ENCODE data around the gene SCUBE1. TPM values are rescaled to one million over a fixed set of nuclear protein-coding genes. Genes with fewer than 3 reads are reported as not detected.

The SCUBE1 gene
- total and polyA plus RNA-seq, 2 experiments from 2014 or later = 0.81 to 3.2 TPM

GRCh38 chr22:43217285-43218030 lies 125.7 kb downstream of the SCUBE1 start:
- Mint-ChIP-seq H3K36me3 (ENCODE audit: low read depth) (no peaks in the 10 kb centered on the region; the same call in 1 of the 3 replicates), H3K27me3 (ENCODE audit: insufficient read depth, low read depth, poor library complexity) (peaks cover 20% of the 10 kb centered on the region), H3K4me1 (peaks cover 35% of the 10 kb centered on the region), H3K27ac (no peak overlapping the region; the same call in 1 of the 2 replicates), H3K4me3 (no peak overlapping the region), H3K9me3 (no peaks in the 10 kb centered on the region; the same call in 2 of the 3 replicates)
- H3K9me2 ChIP-seq (ENCODE audit: insufficient read depth) = no peaks in the 10 kb centered on the region
- H4K20me1 ChIP-seq (replicated peaks; ENCODE audit: insufficient read depth) = no peaks in the 10 kb centered on the region
- H3K4me2 ChIP-seq = no peak overlapping the region
- H3F3A ChIP-seq (replicated peaks; ENCODE audit: low read depth) = 0 out of 2 replicates have a peak, but pooled peaks cover 4% of the 10 kb centered on the region
- DNase-seq (ENCODE audit: low spot score) (peak; percentile 69), ATAC-seq (peak; percentile 61)
- H3K79me2 ChIP-seq (replicated peaks; ENCODE audit: insufficient read depth) = no peaks in the 10 kb centered on the region
- H3K4me3 ChIP-seq = no peak overlapping the region
- H3K27ac ChIP-seq (ENCODE audit: low read depth) = no peak overlapping the region
- H3K27me3 ChIP-seq (ENCODE audit: insufficient read depth) = no peaks in the 10 kb centered on the region
- H3K36me3 ChIP-seq (ENCODE audit: insufficient read depth) = no peaks in the 10 kb centered on the region
- H3K4me1 ChIP-seq (ENCODE audit: insufficient read depth) = peaks cover 4% of the 10 kb centered on the region; the same call in 1 of the 2 replicates
- H2AFZ ChIP-seq = no peak overlapping the region; the same call in none of the 2 replicates
- TF ChIP-seq ZNF331 (CRISPR knock-in tag; IDR thresholded peaks at IDR 0.05; ENCODE audit: low read depth) = no peak
- TF ChIP-seq EZH2 (IDR thresholded peaks at IDR 0.05; ENCODE audit: low read depth, unreplicated experiment) = no peak
- no peak for TF ChIP-seq ETS1 (IDR thresholded peaks at IDR 0.05)
- no peak for TF ChIP-seq CREB1 (CRISPR knock-in tag; IDR thresholded peaks at IDR 0.05; ENCODE audit: low read depth)
- TF ChIP-seq CTCF (conservative IDR thresholded peaks at IDR 0.05; ENCODE audit: low read depth in 2 of 2) = no peak

GRCh38 chr22:43216738-43217137 lies 126.4 kb downstream of the SCUBE1 start:
- no peak overlapping the region for H3K27ac ChIP-seq (ENCODE audit: low read depth)
- H3K9me2 ChIP-seq (ENCODE audit: insufficient read depth) = no peaks in the 10 kb centered on the region
- no peak overlapping the region for H3K27ac Mint-ChIP-seq
- no peak overlapping the region for H3K4me2 ChIP-seq
- peaks cover 20% of the 10 kb centered on the region for H3K27me3 Mint-ChIP-seq (ENCODE audit: insufficient read depth, low read depth, poor library complexity)
- no peak overlapping the region for H3K4me3 Mint-ChIP-seq
- H3K4me1 Mint-ChIP-seq = peaks cover 35% of the 10 kb centered on the region
- peaks cover 4% of the 10 kb centered on the region; the same call in 1 of the 2 replicates for H3K4me1 ChIP-seq (ENCODE audit: insufficient read depth)
- H4K20me1 ChIP-seq (replicated peaks; ENCODE audit: insufficient read depth) = no peaks in the 10 kb centered on the region
- no peak overlapping the region for H2AFZ ChIP-seq
- H3K79me2 ChIP-seq (replicated peaks; ENCODE audit: insufficient read depth) = no peaks in the 10 kb centered on the region
- H3F3A ChIP-seq (replicated peaks; ENCODE audit: low read depth) = 0 out of 2 replicates have a peak, but pooled peaks cover 4% of the 10 kb centered on the region
- no peaks in the 10 kb centered on the region; the same call in 1 of the 3 replicates for H3K36me3 Mint-ChIP-seq (ENCODE audit: low read depth)
- no peaks in the 10 kb centered on the region for H3K36me3 ChIP-seq (ENCODE audit: insufficient read depth)
- no peak overlapping the region for H3K4me3 ChIP-seq
- H3K27me3 ChIP-seq (ENCODE audit: insufficient read depth) = no peaks in the 10 kb centered on the region
- DNase-seq (ENCODE audit: low spot score) (no peak), ATAC-seq (no peak)
- H3K9me3 Mint-ChIP-seq = no peaks in the 10 kb centered on the region; the same call in 2 of the 3 replicates
- TF ChIP-seq EZH2 (IDR thresholded peaks at IDR 0.05; ENCODE audit: low read depth, unreplicated experiment) (no peak), CREB1 (CRISPR knock-in tag; IDR thresholded peaks at IDR 0.05; ENCODE audit: low read depth) (no peak), JUNB (IDR thresholded peaks at IDR 0.05; ENCODE audit: unreplicated experiment) (no peak), ZNF462 (CRISPR knock-in tag; IDR thresholded peaks at IDR 0.05) (no peak), STAT1 (IDR thresholded peaks at IDR 0.05; ENCODE audit: unreplicated experiment) (no peak)
